Measurements from ENCODE around the gene FBXO48.

DNA sequence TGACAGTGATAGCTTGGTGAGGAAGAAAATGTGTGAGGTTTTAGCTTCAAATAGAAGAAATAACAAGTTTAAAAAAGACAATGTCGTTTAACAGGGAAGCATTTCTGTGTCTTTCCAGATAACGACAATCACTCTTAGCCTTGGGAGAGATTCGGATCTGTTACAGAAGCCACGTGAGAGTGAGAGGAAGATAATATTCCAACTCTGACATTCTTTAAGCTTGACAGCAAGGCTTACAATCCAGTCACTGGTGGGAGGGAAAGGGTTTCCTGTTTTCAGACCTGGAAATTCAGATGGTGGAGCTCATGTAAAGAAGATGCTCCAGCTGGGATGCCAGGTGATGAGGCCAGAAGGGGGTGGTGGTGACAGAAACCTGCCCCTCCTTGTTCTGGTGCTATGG is 30.8 kb downstream of the FBXO48 start:
- TF ChIP-seq, protein P1, sequence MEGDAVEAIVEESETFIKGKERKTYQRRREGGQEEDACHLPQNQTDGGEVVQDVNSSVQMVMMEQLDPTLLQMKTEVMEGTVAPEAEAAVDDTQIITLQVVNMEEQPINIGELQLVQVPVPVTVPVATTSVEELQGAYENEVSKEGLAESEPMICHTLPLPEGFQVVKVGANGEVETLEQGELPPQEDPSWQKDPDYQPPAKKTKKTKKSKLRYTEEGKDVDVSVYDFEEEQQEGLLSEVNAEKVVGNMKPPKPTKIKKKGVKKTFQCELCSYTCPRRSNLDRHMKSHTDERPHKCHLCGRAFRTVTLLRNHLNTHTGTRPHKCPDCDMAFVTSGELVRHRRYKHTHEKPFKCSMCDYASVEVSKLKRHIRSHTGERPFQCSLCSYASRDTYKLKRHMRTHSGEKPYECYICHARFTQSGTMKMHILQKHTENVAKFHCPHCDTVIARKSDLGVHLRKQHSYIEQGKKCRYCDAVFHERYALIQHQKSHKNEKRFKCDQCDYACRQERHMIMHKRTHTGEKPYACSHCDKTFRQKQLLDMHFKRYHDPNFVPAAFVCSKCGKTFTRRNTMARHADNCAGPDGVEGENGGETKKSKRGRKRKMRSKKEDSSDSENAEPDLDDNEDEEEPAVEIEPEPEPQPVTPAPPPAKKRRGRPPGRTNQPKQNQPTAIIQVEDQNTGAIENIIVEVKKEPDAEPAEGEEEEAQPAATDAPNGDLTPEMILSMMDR (IDR thresholded peaks at IDR 0.05; ENCODE audit: low read length), result no peak
- TF ChIP-seq EZH2 (IDR thresholded peaks at IDR 0.05; ENCODE audit: borderline replicate concordance, low read length), result no peak
